ES-I3 (cell line): ENCODE results near the gene LRP1B.

Source experiments
- H3K36me3 ChIP-seq: 2 replicates; pipeline ENCODE4 v1.6.1; 2013; ENCODE audit warnings: mild to moderate bottlenecking, low read length, control low read depth, moderate library complexity; ENCODE audit not compliant: insufficient read depth
- H3K4me1 ChIP-seq: 2 replicates; pipeline ENCODE4 v1.6.1; 2013; ENCODE audit warnings: mild to moderate bottlenecking, control low read depth, low read length; ENCODE audit not compliant: insufficient read depth
- H3K9ac ChIP-seq: 2 replicates; pipeline ENCODE4 v1.6.1; 2013; ENCODE audit warnings: low read depth, mild to moderate bottlenecking, low read length, moderate library complexity
- H3K9me3 ChIP-seq: 2 replicates; pipeline ENCODE4 v1.6.1; 2013; ENCODE audit warnings: mild to moderate bottlenecking, low read length, moderate library complexity; ENCODE audit not compliant: control insufficient read depth, insufficient read depth

The LRP1B gene

GRCh38 chr2:140717481-140717880, 1413.3 kb downstream of the LRP1B start:
- Histone ChIP-seq H3K9ac (no peak overlapping the region), H3K9me3 (no peaks in the 10 kb centered on the region), H3K4me1 (no peaks in the 10 kb centered on the region), H3K36me3 (no peaks in the 10 kb centered on the region)

DNA sequence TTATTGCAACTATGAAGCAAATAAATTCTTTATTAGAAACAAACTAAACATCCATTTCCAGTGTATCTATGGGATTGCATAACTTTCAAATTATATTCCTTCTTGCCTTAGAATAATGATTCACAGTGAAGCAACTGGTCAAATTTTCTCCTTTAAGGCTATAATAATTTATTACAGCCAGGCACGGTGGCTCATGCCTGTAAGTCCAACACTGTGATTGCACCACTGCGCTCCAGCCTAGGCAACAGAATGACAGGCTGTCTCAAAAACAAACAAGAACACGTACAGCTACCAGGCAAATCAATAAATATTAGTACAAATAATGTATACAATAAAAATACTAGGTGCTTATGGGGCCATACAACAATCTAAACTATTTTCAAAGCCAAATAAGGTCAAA, 1416.2 kb downstream of the LRP1B start:
- Histone ChIP-seq H3K9me3 (no peaks in the 10 kb centered on the region), H3K36me3 (no peaks in the 10 kb centered on the region), H3K9ac (no peak overlapping the region), H3K4me1 (no peaks in the 10 kb centered on the region)

DNA sequence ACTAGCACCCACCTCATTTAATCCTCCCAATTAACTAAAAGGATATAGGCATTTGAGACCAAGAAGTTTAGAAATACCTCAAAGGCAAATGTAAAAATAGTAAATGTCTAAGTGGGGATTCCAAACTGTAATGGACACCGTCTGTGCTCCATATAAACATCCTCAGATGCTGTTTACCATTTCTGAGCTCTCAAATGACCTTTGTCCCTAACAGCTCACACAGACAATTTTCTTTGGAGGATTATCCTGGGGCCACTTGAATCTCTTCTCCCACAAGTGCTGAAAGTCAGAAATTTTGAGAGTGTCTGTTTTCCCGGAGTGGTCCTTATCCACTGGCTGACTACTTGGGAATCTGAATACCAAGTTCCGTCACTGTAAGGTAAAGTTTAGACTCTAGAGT, 1418.9 kb downstream of the LRP1B start:
- Histone ChIP-seq H3K9ac (no peak overlapping the region), H3K9me3 (no peaks in the 10 kb centered on the region), H3K4me1 (no peaks in the 10 kb centered on the region), H3K36me3 (no peaks in the 10 kb centered on the region)

DNA sequence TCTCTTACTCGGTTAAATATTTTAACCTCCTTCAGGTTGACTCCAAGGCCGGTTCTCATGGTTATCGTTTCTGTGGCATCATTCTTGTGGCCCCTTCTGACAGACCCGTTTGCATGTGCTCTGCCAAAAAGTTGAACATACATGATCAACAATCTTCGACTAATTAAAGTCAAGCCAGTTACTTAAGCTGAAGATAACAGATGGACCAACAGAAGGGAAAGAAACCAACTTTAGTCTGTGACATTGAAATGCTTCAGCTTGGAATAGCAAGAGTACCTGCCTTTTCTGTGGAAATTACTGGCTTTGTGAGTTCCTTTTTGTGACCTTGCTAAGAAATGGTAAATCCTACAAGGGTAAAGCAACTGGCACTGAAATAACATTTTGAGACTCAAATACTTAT, 1429.1 kb downstream of the LRP1B start:
- Histone ChIP-seq H3K4me1 (no peaks in the 10 kb centered on the region), H3K9me3 (no peaks in the 10 kb centered on the region; the same call in 1 of the 2 replicates), H3K9ac (no peak overlapping the region), H3K36me3 (no peaks in the 10 kb centered on the region)

- Histone ChIP-seq H3K36me3 (no peaks in the 10 kb centered on the region), H3K4me1 (peaks cover 4% of the 10 kb centered on the region), H3K9ac (no peak overlapping the region), H3K9me3 (no peaks in the 10 kb centered on the region; the same call in 1 of the 2 replicates)
Observed at GRCh38 chr2:140698636-140699035, 1432.2 kb downstream of the LRP1B start.

DNA sequence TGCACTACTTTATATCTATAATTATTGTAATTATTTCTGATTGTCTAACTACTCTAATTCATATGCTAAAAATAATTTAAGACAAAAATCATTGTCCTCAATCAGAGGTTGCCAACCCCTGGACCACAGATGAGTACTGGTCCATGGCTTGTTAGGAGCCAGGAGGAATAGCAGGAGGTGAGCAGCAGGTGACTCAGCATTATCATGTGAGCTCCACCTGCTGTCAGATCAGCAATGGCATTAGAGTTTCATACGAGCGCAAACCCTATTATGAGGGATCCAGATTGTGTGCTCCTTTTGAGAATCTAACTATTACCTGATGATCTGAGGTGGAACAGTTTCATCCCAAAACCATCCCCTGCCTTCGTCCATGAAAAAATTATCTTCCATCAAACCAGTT, 1434.4 kb downstream of the LRP1B start:
- Histone ChIP-seq H3K36me3 (no peaks in the 10 kb centered on the region), H3K9ac (no peak overlapping the region), H3K9me3 (no peaks in the 10 kb centered on the region; the same call in 1 of the 2 replicates), H3K4me1 (peaks cover 4% of the 10 kb centered on the region)

GRCh38 chr2:140695155-140695554, 1435.7 kb downstream of the LRP1B start:
- Histone ChIP-seq H3K4me1 (peaks cover 4% of the 10 kb centered on the region), H3K9ac (no peak overlapping the region), H3K36me3 (no peaks in the 10 kb centered on the region), H3K9me3 (no peaks in the 10 kb centered on the region; the same call in 1 of the 2 replicates)

- no peaks in the 10 kb centered on the region for H3K4me1 ChIP-seq
- no peaks in the 10 kb centered on the region for H3K9me3 ChIP-seq
- no peak overlapping the region for H3K9ac ChIP-seq
- no peaks in the 10 kb centered on the region for H3K36me3 ChIP-seq
Observed at GRCh38 chr2:140687825-140688224, 1443.0 kb downstream of the LRP1B start.

GRCh38 chr2:140683658-140684057, 1447.2 kb downstream of the LRP1B start:
- Histone ChIP-seq H3K36me3 (no peaks in the 10 kb centered on the region), H3K9ac (no peak overlapping the region), H3K9me3 (no peaks in the 10 kb centered on the region), H3K4me1 (no peaks in the 10 kb centered on the region)

GRCh38 chr2:140680862-140681261, 1450.0 kb downstream of the LRP1B start:
- no peak overlapping the region for H3K9ac ChIP-seq
- H3K9me3 ChIP-seq = no peaks in the 10 kb centered on the region
- no peaks in the 10 kb centered on the region for H3K36me3 ChIP-seq
- no peaks in the 10 kb centered on the region for H3K4me1 ChIP-seq

- Histone ChIP-seq H3K9me3 (no peaks in the 10 kb centered on the region), H3K9ac (no peak overlapping the region), H3K4me1 (no peaks in the 10 kb centered on the region), H3K36me3 (no peaks in the 10 kb centered on the region)
Observed at GRCh38 chr2:140679752-140680151, 1451.1 kb downstream of the LRP1B start.

GRCh38 chr2:140669911-140670310, 1460.9 kb downstream of the LRP1B start:
- Histone ChIP-seq H3K9me3 (no peaks in the 10 kb centered on the region), H3K4me1 (no peaks in the 10 kb centered on the region), H3K36me3 (no peaks in the 10 kb centered on the region), H3K9ac (no peak overlapping the region)

- Histone ChIP-seq H3K4me1 (no peaks in the 10 kb centered on the region), H3K9me3 (no peaks in the 10 kb centered on the region), H3K36me3 (no peaks in the 10 kb centered on the region), H3K9ac (no peak overlapping the region)
Observed at GRCh38 chr2:140667203-140667602, 1463.6 kb downstream of the LRP1B start.

DNA sequence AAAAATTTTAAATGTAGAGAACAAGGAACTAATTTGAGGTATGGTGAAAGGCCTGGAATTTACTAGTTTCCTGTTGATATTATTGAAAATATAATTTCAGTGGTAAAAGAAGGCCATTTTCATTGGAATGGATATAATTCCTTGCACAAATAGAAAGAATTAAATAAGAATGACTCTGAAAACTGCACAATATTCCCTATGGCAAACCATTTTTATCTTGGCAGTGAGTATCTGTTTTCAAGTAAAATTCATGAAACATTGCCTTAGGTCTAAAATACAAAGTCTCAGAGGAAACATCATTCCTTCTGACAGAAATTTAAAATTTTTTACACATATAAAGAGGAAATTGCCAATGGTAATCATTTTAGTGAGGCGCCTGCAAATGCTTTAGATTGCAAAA, 1468.3 kb downstream of the LRP1B start:
- no peaks in the 10 kb centered on the region for H3K4me1 ChIP-seq
- H3K9ac ChIP-seq = no peak overlapping the region
- H3K36me3 ChIP-seq = no peaks in the 10 kb centered on the region

GRCh38 chr2:140658760-140659692, 1471.8 kb downstream of the LRP1B start:
- H3K9me3 ChIP-seq = no peaks in the 10 kb centered on the region
- no peaks in the 10 kb centered on the region for H3K4me1 ChIP-seq
- H3K9ac ChIP-seq = no peak overlapping the region
- no peaks in the 10 kb centered on the region for H3K36me3 ChIP-seq

More for the DNA sequence above, 1468.3 kb downstream of the LRP1B start:
- no peaks in the 10 kb centered on the region for H3K9me3 ChIP-seq
